Measurements from ENCODE around the gene HES3. TPM values are rescaled to one million over a fixed set of nuclear protein-coding genes. Genes with fewer than 3 reads are reported as not detected.

HES3 gene
- total and polyA plus RNA-seq, 9 donors, result not detected

GRCh38 chr1:6224718-6225117, 19.3 kb upstream of the HES3 start:
- WGBS, 3 donors, result 73 to 83% (median 76%) methylated on average over 15 of the region's 15 CpGs
- no peak overlapping the region for H3K4me3 ChIP-seq
- H3K27ac ChIP-seq, result no peak overlapping the region
- intact Hi-C loops (cut with DNase I), result no loop called here
- DNase-seq, result no peak
- H3K4me1 ChIP-seq (ENCODE audit: insufficient read depth), result no peaks in the 10 kb centered on the region
- H3K36me3 ChIP-seq, result no peaks in the 10 kb centered on the region
- TF ChIP-seq CTCF (IDR thresholded peaks at IDR 0.05) (no peak), EP300 (IDR thresholded peaks at IDR 0.05) (no peak), POLR2A (IDR thresholded peaks at IDR 0.05) (no peak)
- H3K9me3 ChIP-seq, result no peaks in the 10 kb centered on the region
- no peaks in the 10 kb centered on the region for H3K27me3 ChIP-seq

- Histone ChIP-seq H3K9me3 (no peaks in the 10 kb centered on the region), H3K27me3 (no peaks in the 10 kb centered on the region), H3K36me3 (no peaks in the 10 kb centered on the region), H3K4me1 (ENCODE audit: insufficient read depth) (no peaks in the 10 kb centered on the region), H3K4me3 (no peak overlapping the region), H3K27ac (no peak overlapping the region)
- intact Hi-C loops (cut with DNase I), result no loop called here
- WGBS, 3 donors, result 88 to 92% (median 89%) methylated on average over 8 of the region's 8 CpGs
- DNase-seq, result no peak
- no peak for TF ChIP-seq EP300 (IDR thresholded peaks at IDR 0.05)
- TF ChIP-seq POLR2A (IDR thresholded peaks at IDR 0.05), result no peak
- TF ChIP-seq CTCF (IDR thresholded peaks at IDR 0.05), result no peak
Observed at GRCh38 chr1:6225651-6226050, 18.3 kb upstream of the HES3 start.

- intact Hi-C loops (cut with DNase I), result no loop called here
- Histone ChIP-seq H3K27ac (no peak overlapping the region), H3K4me1 (ENCODE audit: insufficient read depth) (no peaks in the 10 kb centered on the region), H3K9me3 (no peaks in the 10 kb centered on the region), H3K36me3 (no peaks in the 10 kb centered on the region), H3K4me3 (no peak overlapping the region), H3K27me3 (no peaks in the 10 kb centered on the region)
- no peak for DNase-seq
- TF ChIP-seq POLR2A (IDR thresholded peaks at IDR 0.05) (no peak), EP300 (IDR thresholded peaks at IDR 0.05) (no peak), CTCF (IDR thresholded peaks at IDR 0.05) (no peak)
- WGBS, 3 donors, result 21 to 54% (median 35%) methylated on average over 1 of the region's 1 CpG
Observed at GRCh38 chr1:6233376-6233775, 10.6 kb upstream of the HES3 start.

GRCh38 chr1:6234502-6235295, 9.3 kb upstream of the HES3 start:
- no peaks in the 10 kb centered on the region for H3K36me3 ChIP-seq
- no peak for DNase-seq
- TF ChIP-seq CTCF (IDR thresholded peaks at IDR 0.05), result no peak
- no peak for TF ChIP-seq POLR2A (IDR thresholded peaks at IDR 0.05)
- TF ChIP-seq EP300 (IDR thresholded peaks at IDR 0.05), result no peak
- H3K27me3 ChIP-seq, result no peaks in the 10 kb centered on the region
- no peak overlapping the region for H3K27ac ChIP-seq
- intact Hi-C loops (cut with DNase I), result no loop called here
- no peaks in the 10 kb centered on the region for H3K4me1 ChIP-seq (ENCODE audit: insufficient read depth)
- peak overlapping the region; percentile 60 for H3K4me3 ChIP-seq
- WGBS, 3 donors, result 50 to 62% (median 51%) methylated on average over 20 of the region's 20 CpGs
- no peaks in the 10 kb centered on the region for H3K9me3 ChIP-seq

All from ovary (tissue), 9 donors.